K562 (cell line): ENCODE measurements around the gene MAN1B1. TPM values are rescaled to one million over a fixed set of nuclear protein-coding genes. Genes with fewer than 3 reads are reported as not detected.

Experiments
- ATAC-seq: fragments of 200-7000 bp; cut with Tn5 transposase; 3 replicates; pipeline ENCODE4 v1.9.1; 2020; ENCODE audit warnings: moderate library complexity
- BruUV-seq: library from RNA; stranded (reverse); fragments of 400-500 nt; replicated peaks from 2 replicates; lab custom pipeline; 2021; lab: Mats Ljungman, UMichigan
- CTCF ChIA-PET: fragments of 300-600 bp; formaldehyde crosslinking; extraction: SDS; loops from one replicate; lab custom pipeline; 2021; ENCODE audit warnings: low intra/inter-chr PET ratio; lab: Yijun Ruan, JAX
- POLR2A ChIA-PET: fragments of 300-600, 350-650 bp; sonication (Branson Sonifier 250); formaldehyde crosslinking; extraction: SDS; loops from one replicate; lab custom pipeline; 2021; ENCODE audit warnings: antibody characterized with exemption, inconsistent platforms; lab: Yijun Ruan, JAX
- DNase-seq, 4 experiments: peaks; one replicate each; pipeline versions ENCODE4 v3.0.0 to v3.0.0-alpha.2; 2011 to 2018; ENCODE audit warnings: low spot score in 3 of 4, mixed read lengths in 3 of 4; ENCODE audit errors: extremely low read depth in 1 of 4
- FAIRE-seq: peaks from 2 replicates; lab custom pipeline; 2011; peaks lifted over from hg19 to GRCh38; lab: Jason Lieb, UNC
- H2AFZ ChIP-seq: 2 replicates; pipeline ENCODE4 v1.6.0; 2011; ENCODE audit warnings: low read depth, low read length, control low read depth, inconsistent platforms
- H3K27ac ChIP-seq: fragments of 200-600 bp; 3 replicates; pipeline ENCODE4 v1.8.0; 2011; ENCODE audit warnings: low read depth, mild to moderate bottlenecking, control low read depth, inconsistent platforms, low read length, moderate library complexity, mixed read lengths; ENCODE audit errors: extremely low read depth
- H3K27me3 ChIP-seq, 2 experiments: fragments of 300-600 bp in 1 of 2; 2 replicates in 1 of 2; 3 replicates in 1 of 2; pipeline versions ENCODE4 v1.6.0 to v1.8.0; 2011; ENCODE audit warnings: inconsistent platforms in 2 of 2, low read length in 2 of 2, mild to moderate bottlenecking in 1 of 2, mixed read lengths in 1 of 2, moderate library complexity in 1 of 2; ENCODE audit not compliant: control insufficient read depth in 2 of 2, insufficient read depth in 2 of 2
- H3K36me3 ChIP-seq: fragments of 300-600 bp; 3 replicates; pipeline ENCODE4 v1.8.0; 2011; ENCODE audit warnings: mild to moderate bottlenecking, low read length, inconsistent platforms; ENCODE audit not compliant: control insufficient read depth, insufficient read depth
- H3K4me1 ChIP-seq, 2 experiments: fragments of 200-600 bp in 1 of 2; replicated peaks in 1 of 2; 2 replicates in 1 of 2; 3 replicates in 1 of 2; pipeline versions ENCODE4 v1.5.1 to v1.8.0; 2011; ENCODE audit warnings: inconsistent platforms in 2 of 2, low read length in 2 of 2, mild to moderate bottlenecking in 1 of 2, mixed read lengths in 1 of 2, moderate library complexity in 1 of 2; ENCODE audit not compliant: control insufficient read depth in 2 of 2, insufficient read depth in 2 of 2
- H3K4me2 ChIP-seq: 2 replicates; pipeline ENCODE4 v1.6.1; 2011; ENCODE audit warnings: low read length, control low read depth, inconsistent platforms, mixed read lengths; ENCODE audit not compliant: insufficient read depth
- H3K4me3 ChIP-seq: fragments of 200-600 bp; sonication (generic), shearing (Covaris generic); 2 replicates; pipeline ENCODE4 v1.5.1; 2016; ENCODE audit warnings: control low read depth, inconsistent platforms
- H3K79me2 ChIP-seq: fragments of 200-600 bp; 3 replicates; pipeline ENCODE4 v1.8.0; 2011; ENCODE audit warnings: low read length, inconsistent platforms; ENCODE audit not compliant: control insufficient read depth, insufficient read depth
- H3K9ac ChIP-seq, 2 experiments: 2 replicates each; pipeline versions ENCODE4 v1.6.0 to v1.6.1; 2011; ENCODE audit warnings: low read depth in 2 of 2, low read length in 2 of 2, control low read depth in 1 of 2, inconsistent platforms in 1 of 2, mild to moderate bottlenecking in 1 of 2, mixed read lengths in 1 of 2; ENCODE audit not compliant: insufficient read depth in 1 of 2
- H3K9me1 ChIP-seq: one replicate; pipeline ENCODE4 v1.6.0; 2011; ENCODE audit warnings: inconsistent platforms, mild to moderate bottlenecking, low read length, moderate library complexity; ENCODE audit not compliant: control insufficient read depth, insufficient read depth
- H3K9me3 ChIP-seq: replicated peaks from 2 replicates; pipeline ENCODE4 v1.5.1; 2011; ENCODE audit warnings: low read depth, low read length, inconsistent platforms; ENCODE audit not compliant: control insufficient read depth, insufficient read depth
- H4K20me1 ChIP-seq: replicated peaks from 2 replicates; pipeline ENCODE4 v1.6.1; 2011; ENCODE audit warnings: low read length, inconsistent platforms, mixed read lengths; ENCODE audit not compliant: control insufficient read depth, insufficient read depth
- CHD2 ChIP-seq: IDR thresholded peaks from 2 replicates; pipeline ENCODE4 v1.6.1; 2011; ENCODE audit warnings: low read depth, low read length
- DMBX1 ChIP-seq: fragments of 250-450 bp; sonication (Bioruptor Pico); IDR thresholded peaks from 2 replicates; pipeline ENCODE4 v1.8.0; 2022; ENCODE audit warnings: inconsistent platforms, mild to moderate bottlenecking, moderate library complexity, borderline replicate concordance
- HDAC1 ChIP-seq, 2 experiments: fragments of 450-650 bp; IDR thresholded peaks; 2 replicates each; pipeline ENCODE4 v1.6.1; 2016 to 2017; ENCODE audit warnings: inconsistent platforms in 1 of 2, mild to moderate bottlenecking in 1 of 2, moderate library complexity in 1 of 2
- MAX ChIP-seq: sonication (generic); formaldehyde crosslinking; IDR thresholded peaks from 2 replicates; pipeline ENCODE4 v1.9.0; 2022; ENCODE audit warnings: mild to moderate bottlenecking, missing genetic modification reagents
- MCM5 ChIP-seq: fragments of 450-650 bp; IDR thresholded peaks from 2 replicates; pipeline ENCODE4 v1.6.1; 2016; ENCODE audit warnings: low read depth
- MNT ChIP-seq, 2 experiments: fragments of 450-650 bp; conservative IDR thresholded peaks; 2 replicates each; pipeline ENCODE4 v1.6.1; 2017; ENCODE audit warnings: mild to moderate bottlenecking in 2 of 2, moderate library complexity in 2 of 2
- PKNOX1 ChIP-seq: fragments of 450-650 bp; IDR thresholded peaks from 2 replicates; pipeline ENCODE4 v1.6.1; 2016
- POLR2AphosphoS5 ChIP-seq: IDR thresholded peaks from 2 replicates; pipeline ENCODE4 v1.6.1; 2011; ENCODE audit warnings: mild to moderate bottlenecking, low read depth, low read length, moderate library complexity; ENCODE audit not compliant: control insufficient read depth, insufficient read depth
- POLR2G ChIP-seq: fragments of 200-400 bp; formaldehyde crosslinking; IDR thresholded peaks from 2 replicates; pipeline ENCODE4 v1.6.1; 2017; ENCODE audit warnings: low read depth, mild to moderate bottlenecking, antibody characterized with exemption, low read length, moderate library complexity
- RBFOX2 ChIP-seq: fragments of 200-400 bp; formaldehyde crosslinking; IDR thresholded peaks from 2 replicates; pipeline ENCODE4 v1.6.1; 2017; ENCODE audit warnings: low read depth, mild to moderate bottlenecking, low read length, moderate library complexity
- STAG1 ChIP-seq: sonication (generic); formaldehyde crosslinking; IDR thresholded peaks from 2 replicates; pipeline ENCODE4 v1.5.0; 2020; ENCODE audit warnings: missing genetic modification reagents, borderline replicate concordance
- TCF15 ChIP-seq: fragments of 250-450 bp; sonication (Bioruptor Pico); IDR thresholded peaks from 2 replicates; pipeline ENCODE4 v1.8.0; 2022; ENCODE audit warnings: moderate library complexity, mild to moderate bottlenecking, inconsistent platforms
- ZC3H4 ChIP-seq: sonication (generic); formaldehyde crosslinking; IDR thresholded peaks from 2 replicates; pipeline ENCODE4 v1.9.0; 2021; ENCODE audit warnings: missing genetic modification reagents, borderline replicate concordance
- WGBS: fragments of 100-300 bp; shearing (Covaris generic); methylation state at CpG from one replicate; pipeline ENCODE4 v1.1.6; 2016; ENCODE audit warnings: low coverage, mixed read lengths; ENCODE audit not compliant: insufficient coverage; ENCODE audit errors: missing lambda C conversion rate; 5-methylcytosine and 5-hydroxymethylcytosine counted together
- in situ Hi-C: fragments of 300-500 bp; cut with MboI; formaldehyde crosslinking; loops from 4 replicates; pipeline ENCODE4 v1.15.0; 2018; ENCODE audit warnings: inconsistent platforms, mixed read lengths
- intact Hi-C: fragments of 100-400 bp; cut with micrococcal nuclease; formaldehyde crosslinking; loops from 2 replicates; pipeline ENCODE4 v1.14.2; 2022
- polyA plus RNA-seq, 8 experiments: library from polyadenylated mRNA; depleted of rRNA in 4 of 8; stranded (reverse) in 5 of 8; unstranded in 3 of 8; fragments of >200 nt; fragmentation: Nextera tagmentation in 2 of 8; fragmentation: Illumina TruSeq in 1 of 8; extraction: Ambion mirVana in 2 of 8; extraction: Trizol in 1 of 8; gene quantifications; 2 replicates each; pipeline versions ENCODE4 v1.2.1 to v1.2.3, GENCODE V29; 2011 to 2014; ENCODE audit warnings: inconsistent platforms in 1 of 8, missing spikeins in 1 of 8
- total RNA-seq, 7 experiments: library from RNA; depleted of rRNA in 6 of 7; stranded (reverse); fragments of >200 nt in 6 of 7; fragmentation: Illumina TruSeq in 2 of 7; extraction: Trizol in 2 of 7; gene quantifications; 2 replicates each; pipeline versions ENCODE4 v1.2.1 to v1.2.3, GENCODE V29; 2011 to 2021; ENCODE audit warnings: low replicate concordance in 1 of 7

Gene MAN1B1
- total and polyA plus RNA-seq, 9 of the 15 experiments (the other 6 are each of a cell fraction or from before 2014, with no cell fraction given): 0.55 to 36.6 (median 27.3) TPM

- in situ Hi-C loops (no loop called here), intact Hi-C loops (loop anchor here (2.0 kb wide), 1 partner anchor 18 kb away; the partner anchor contains the start of gene MAN1B1)
- FAIRE-seq (no peak), DNase-seq (no peak), ATAC-seq (no peak)
- TF ChIP-seq TCF15 (no peak), CHD2 (no peak), MAX (peak; percentile 45), STAG1 (0 out of 2 replicates have a peak, but pooled peaks have one; percentile 25), MNT (conservative IDR thresholded peaks at IDR 0.05) (peak in 1 of 2 experiments; percentile 54; a peak in 2 of 4 replicates), POLR2G (peak; percentile 48), MCM5 (no peak), POLR2AphosphoS5 (no peak), HDAC1 (IDR thresholded peaks at IDR 0.05) (peak in 1 of 2 experiments; percentile 9; a peak in 1 of 4 replicates), PKNOX1 (peak; percentile 82), RBFOX2 (peak; percentile 38; the same call in 1 of the 2 replicates), DMBX1 (no peak), ZC3H4 (CRISPR knock-in tag) (peak; percentile 48; the same call in 1 of the 2 replicates)
- H3K27me3 ChIP-seq: no peaks in the 10 kb centered on the region
- H3K4me3 ChIP-seq: peak overlapping the region; percentile 65
- ChIA-PET POLR2A (interaction anchor here (0.9 to 2.5 kb wide), 6 partner anchors 10 to 156 kb away, joined by 4 to 14 read pairs (median 6); partner anchors contain the start of genes ENTPD2 and MAN1B1), CTCF (interaction anchor here (0.6 to 0.9 kb wide), 3 partner anchors 23 to 831 kb away, joined by 3 to 5 read pairs (median 4); partner anchors contain the start of gene NPDC1)
- H3K4me1 ChIP-seq: peaks cover 32 to 83% of the 10 kb centered on the region in 2 experiments
- H3K4me2 ChIP-seq: peak overlapping the region; percentile 91
- BruUV-seq: TSS peak; percentile 39
- peaks cover 19% of the 10 kb centered on the region for H4K20me1 ChIP-seq
- peak overlapping the region; percentile 4; the same call in 2 of the 3 replicates for H3K27ac ChIP-seq
- H3K9me3 ChIP-seq: no peaks in the 10 kb centered on the region
- peaks cover 39% of the 10 kb centered on the region for H3K79me2 ChIP-seq
- no peak overlapping the region for H2AFZ ChIP-seq
- peaks cover 8% of the 10 kb centered on the region for H3K9me1 ChIP-seq
- H3K9ac ChIP-seq: peak overlapping the region; percentile 86 to 94; a peak in 3 of 4 replicates
- H3K36me3 ChIP-seq: peaks cover 37% of the 10 kb centered on the region; the same call in 2 of the 3 replicates
- 52% methylated on average over 14 of the region's 17 CpGs for WGBS
These were observed 18.0 kb upstream of the MAN1B1 start for GRCh38 chr9:137068539-137069507.
